HS-5 (cell line): ENCODE measurements around the gene KIAA0825.
"Not testable (repeated sequence)": the region's sequence is repeated elsewhere in the genome, so short reads cannot be mapped to it uniquely, and the experiment has no call there.

Experiments
- DNase-seq: peaks from one replicate; pipeline ENCODE4 v3.0.0-alpha.2; 2012; ENCODE audit warnings: low read depth

The KIAA0825 gene

GRCh38 chr5:94170158-94170557 lies 448.2 kb downstream of the KIAA0825 start:
- DNase-seq = not testable (repeated sequence)

- DNase-seq = no peak
Observed at GRCh38 chr5:94168151-94168550, 450.3 kb downstream of the KIAA0825 start.

- DNase-seq = no peak
Observed at GRCh38 chr5:94161801-94162200, 456.6 kb downstream of the KIAA0825 start.

GRCh38 chr5:94159144-94159543 lies 459.3 kb downstream of the KIAA0825 start:
- no peak for DNase-seq

- no peak for DNase-seq
Observed at GRCh38 chr5:94157704-94158539, 460.5 kb downstream of the KIAA0825 start.

- DNase-seq = no peak
Observed at GRCh38 chr5:94154672-94155071, 463.7 kb downstream of the KIAA0825 start.

- DNase-seq = no peak
Observed at GRCh38 chr5:94153736-94154450, 464.5 kb downstream of the KIAA0825 start.

- DNase-seq = not testable (repeated sequence)
Observed at GRCh38 chr5:94143621-94144020, 474.8 kb downstream of the KIAA0825 start.

- DNase-seq = no peak
Observed at GRCh38 chr5:94140300-94140699, 478.1 kb downstream of the KIAA0825 start.

- DNase-seq = no peak
Observed at GRCh38 chr5:94130077-94130476, 488.3 kb downstream of the KIAA0825 start.

- no peak for DNase-seq
Observed at GRCh38 chr5:94125107-94125506, 493.3 kb downstream of the KIAA0825 start.

- not testable (repeated sequence) for DNase-seq
Observed at GRCh38 chr5:94116317-94116716, 502.1 kb downstream of the KIAA0825 start.

- no peak for DNase-seq
Observed at GRCh38 chr5:94113087-94113486, 505.3 kb downstream of the KIAA0825 start.

- DNase-seq = peak; percentile 85
Observed at GRCh38 chr5:94111209-94112004, 507.0 kb downstream of the KIAA0825 start.

- DNase-seq = no peak
Observed at GRCh38 chr5:94103514-94104245, 514.7 kb downstream of the KIAA0825 start.
